Activated CD8-positive, alpha-beta memory T cell treated with anti-CD3 and anti-CD28 coated beads for 36 hours (primary cell): Measurements from ENCODE around the gene FIBP. TPM values are rescaled to one million over a fixed set of nuclear protein-coding genes. Genes with fewer than 3 reads are reported as not detected.

Experiments used
- CTCF ChIA-PET: fragments of 350-600 bp; sonication (Branson Sonifier 250); formaldehyde crosslinking; loops from one replicate; lab custom pipeline; 2021; ENCODE audit warnings: antibody characterized with exemption; lab: Charles Lee
- POLR2A ChIA-PET: fragments of 350-600 bp; sonication (Branson Sonifier 250); formaldehyde crosslinking; loops from one replicate; lab custom pipeline; 2021; ENCODE audit warnings: antibody characterized with exemption; lab: Charles Lee
- total RNA-seq, 2 experiments: library from RNA; stranded (reverse); gene quantifications; one replicate each; pipeline ENCODE4 v1.2.3, GENCODE V29; 2021

The FIBP gene
- total RNA-seq, 2 experiments from 2014 or later: 119 to 132 TPM

DNA sequence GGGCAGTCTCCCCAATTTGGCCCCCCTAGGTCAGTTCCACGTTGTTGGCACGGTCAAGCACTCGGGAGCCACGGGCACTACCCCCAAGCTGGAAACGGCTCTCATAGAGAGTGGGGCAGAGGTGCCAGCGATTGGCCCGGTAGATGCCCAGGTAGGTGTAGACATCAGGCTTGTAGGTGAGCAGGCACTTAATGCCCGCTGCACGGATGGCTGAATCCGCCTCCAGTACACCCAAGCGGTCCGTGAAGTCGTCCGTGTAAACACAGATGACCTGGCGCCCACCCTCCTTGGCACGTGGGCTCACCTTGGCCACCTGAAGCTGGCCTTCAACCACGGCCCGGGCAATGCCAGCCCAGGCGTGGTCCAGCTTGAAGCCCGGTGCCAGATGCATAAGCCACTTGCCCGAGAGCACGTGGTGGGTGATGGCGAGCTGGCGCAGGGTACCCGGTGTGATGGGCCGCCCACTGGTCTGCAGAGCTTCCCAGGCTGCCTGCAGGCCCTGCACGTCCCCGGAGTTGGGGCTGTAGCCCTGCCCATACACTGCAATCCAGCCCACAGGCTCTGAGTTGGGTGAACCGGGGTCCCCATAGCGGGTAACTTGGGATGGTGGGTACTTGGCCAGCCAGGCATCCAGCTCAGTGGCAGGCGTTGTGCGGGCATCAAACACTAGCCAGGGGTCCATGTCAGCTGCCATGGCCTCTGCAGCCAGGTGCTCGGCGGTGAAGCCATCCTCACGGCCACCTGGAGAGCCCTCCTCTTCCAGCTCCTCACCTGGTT lies 29.4 kb upstream of the FIBP start:
- ChIA-PET POLR2A (interaction anchor here (0.6 to 1.4 kb wide), 6 partner anchors 9 to 44 kb away, joined by 3 to 11 read pairs (median 4); partner anchors contain the start of genes FIBP, FOSL1 and SART1), CTCF (interaction anchor here (0.9 to 1.8 kb wide), 5 partner anchors 16 to 100 kb away, joined by 3 to 13 read pairs (median 4); partner anchors contain the start of genes CCDC85B and FIBP)

DNA sequence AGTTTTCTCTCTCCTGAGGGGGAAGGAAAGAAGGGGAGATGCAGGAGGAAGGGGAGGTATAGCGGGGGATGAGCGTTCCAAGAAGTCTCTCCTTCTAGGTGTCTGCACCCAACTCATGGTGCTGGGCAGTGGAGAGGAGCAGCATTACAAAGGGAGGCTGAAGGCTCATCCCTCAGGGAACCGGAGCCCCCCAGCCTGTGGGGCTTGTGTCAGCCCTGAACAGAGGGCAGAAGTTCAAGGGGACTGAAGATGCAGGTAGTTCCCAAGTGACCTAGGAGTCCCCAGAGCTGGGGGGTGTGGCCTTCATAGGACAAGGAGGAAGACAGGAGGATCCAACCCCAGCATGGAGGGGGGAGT lies 28.8 kb upstream of the FIBP start:
- ChIA-PET POLR2A (interaction anchor here (1.0 to 1.4 kb wide), 3 partner anchors 17 to 28 kb away, joined by 3 to 11 read pairs (median 4); partner anchors contain the start of genes FIBP and FOSL1), CTCF (interaction anchor here (1.2 to 1.8 kb wide), 3 partner anchors 28 to 100 kb away, joined by 3 to 13 read pairs (median 4); partner anchors contain the start of genes CCDC85B and FIBP)

DNA sequence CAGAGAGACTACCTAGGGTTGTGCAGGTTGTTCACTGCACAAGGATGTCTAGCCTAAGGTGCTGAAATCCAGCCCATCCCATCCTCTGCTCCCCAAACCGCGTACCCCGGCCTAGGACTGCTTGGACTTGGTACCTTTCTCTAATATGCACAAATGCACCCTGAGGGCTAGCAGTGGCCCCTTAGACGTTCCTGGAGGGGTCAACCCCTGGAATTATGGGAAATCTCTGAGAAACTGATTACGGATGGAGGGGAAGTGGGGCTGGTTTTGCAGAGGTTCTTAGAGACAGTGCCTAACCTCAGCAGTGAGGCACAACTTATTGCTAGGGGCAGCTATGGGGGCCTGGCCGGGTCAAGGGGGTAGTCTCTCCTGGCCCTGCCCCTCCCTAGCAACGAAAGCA lies 28.1 kb upstream of the FIBP start:
- ChIA-PET POLR2A (no interaction called here), CTCF (no interaction called here)

DNA sequence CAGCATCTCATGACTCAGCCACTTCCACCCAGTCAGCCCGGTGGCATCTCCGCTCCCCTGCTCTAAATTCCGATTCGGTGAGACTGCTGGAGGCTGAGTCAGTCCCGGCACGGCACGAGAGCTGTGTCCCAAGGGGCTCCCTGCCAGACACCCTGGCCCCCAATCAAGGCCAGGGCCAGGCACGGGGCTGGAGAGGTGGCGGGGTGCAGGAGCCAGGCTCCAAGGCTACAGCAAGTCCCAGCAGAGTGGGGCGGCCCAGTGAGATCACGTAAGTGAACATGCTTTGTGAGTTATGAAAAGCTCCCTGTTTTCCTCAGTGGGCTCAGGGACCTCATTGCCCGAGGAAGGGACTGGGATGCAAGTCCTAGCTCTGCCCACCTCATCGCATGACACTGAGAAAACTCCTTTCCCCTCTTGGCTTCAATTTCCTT lies 27.6 kb upstream of the FIBP start:
- ChIA-PET POLR2A (no interaction called here), CTCF (no interaction called here)

DNA sequence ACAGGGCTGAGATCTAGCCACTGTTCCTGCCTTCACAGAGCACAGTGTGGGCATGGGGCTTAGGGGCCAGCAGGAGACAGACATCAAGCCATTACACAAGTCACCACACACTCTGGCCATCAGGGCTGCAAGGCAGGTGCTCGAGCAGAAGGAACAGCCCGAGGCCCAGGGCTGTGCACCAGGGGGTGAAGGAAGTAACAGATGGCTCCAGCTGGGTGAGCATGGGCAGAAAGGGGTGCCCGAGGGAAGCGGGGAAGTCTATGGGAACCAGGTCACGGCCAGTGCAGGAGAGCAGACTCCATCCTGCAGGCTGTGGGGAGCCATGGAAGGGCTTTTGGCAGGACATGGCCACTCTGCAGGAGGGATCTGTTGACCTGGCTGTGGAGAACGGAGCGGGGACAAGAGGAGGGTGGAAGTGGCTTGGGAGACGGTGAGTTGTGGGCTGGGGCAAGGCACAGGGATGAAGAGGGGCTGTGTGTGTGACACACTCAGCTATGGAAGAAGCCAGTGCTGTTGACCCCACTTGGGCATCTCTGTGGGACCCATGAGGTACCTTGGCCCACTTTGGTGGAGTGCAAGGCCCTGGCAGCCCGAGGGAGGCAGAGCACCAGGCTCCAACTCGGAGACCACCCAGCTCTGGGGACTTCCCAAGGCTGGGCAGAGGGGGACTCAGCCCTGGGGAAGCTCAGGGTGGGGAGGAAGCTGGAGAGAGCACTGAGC lies 27.0 kb upstream of the FIBP start:
- CTCF ChIA-PET: interaction anchor here (0.9 kb wide), 1 partner anchor 27 kb away, joined by 6 read pairs; the partner anchor contains the start of gene FIBP

DNA sequence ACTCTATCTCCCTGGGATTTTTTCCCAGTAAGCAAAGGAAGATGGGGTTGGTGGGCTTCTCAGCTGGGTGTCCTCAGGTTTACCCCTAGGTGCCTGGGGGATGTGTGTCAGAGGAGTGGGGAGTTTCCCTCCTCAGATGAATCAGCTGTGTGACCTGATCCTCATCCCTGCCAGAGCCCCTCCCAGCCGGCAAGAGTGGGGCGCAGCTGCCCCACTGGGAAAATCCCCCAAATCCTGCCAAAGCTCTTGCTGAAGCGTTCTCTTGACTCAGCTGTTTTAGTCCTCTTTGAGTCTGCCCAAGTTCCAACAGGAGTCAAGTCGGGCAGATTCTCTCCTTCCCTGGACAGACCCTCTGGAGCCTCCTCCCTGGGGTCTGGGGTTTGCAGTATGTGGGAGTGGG lies 24.6 kb upstream of the FIBP start:
- POLR2A ChIA-PET: interaction anchor here (1.1 kb wide), 1 partner anchor 12 kb away, joined by 4 read pairs; the partner anchor contains the start of gene FOSL1
- CTCF ChIA-PET: interaction anchor here (1.9 kb wide), 1 partner anchor 28 kb away, joined by 6 read pairs; no protein-coding TSS in a partner anchor

More for the DNA sequence above, 27.0 kb upstream of the FIBP start:
- POLR2A ChIA-PET: no interaction called here

DNA sequence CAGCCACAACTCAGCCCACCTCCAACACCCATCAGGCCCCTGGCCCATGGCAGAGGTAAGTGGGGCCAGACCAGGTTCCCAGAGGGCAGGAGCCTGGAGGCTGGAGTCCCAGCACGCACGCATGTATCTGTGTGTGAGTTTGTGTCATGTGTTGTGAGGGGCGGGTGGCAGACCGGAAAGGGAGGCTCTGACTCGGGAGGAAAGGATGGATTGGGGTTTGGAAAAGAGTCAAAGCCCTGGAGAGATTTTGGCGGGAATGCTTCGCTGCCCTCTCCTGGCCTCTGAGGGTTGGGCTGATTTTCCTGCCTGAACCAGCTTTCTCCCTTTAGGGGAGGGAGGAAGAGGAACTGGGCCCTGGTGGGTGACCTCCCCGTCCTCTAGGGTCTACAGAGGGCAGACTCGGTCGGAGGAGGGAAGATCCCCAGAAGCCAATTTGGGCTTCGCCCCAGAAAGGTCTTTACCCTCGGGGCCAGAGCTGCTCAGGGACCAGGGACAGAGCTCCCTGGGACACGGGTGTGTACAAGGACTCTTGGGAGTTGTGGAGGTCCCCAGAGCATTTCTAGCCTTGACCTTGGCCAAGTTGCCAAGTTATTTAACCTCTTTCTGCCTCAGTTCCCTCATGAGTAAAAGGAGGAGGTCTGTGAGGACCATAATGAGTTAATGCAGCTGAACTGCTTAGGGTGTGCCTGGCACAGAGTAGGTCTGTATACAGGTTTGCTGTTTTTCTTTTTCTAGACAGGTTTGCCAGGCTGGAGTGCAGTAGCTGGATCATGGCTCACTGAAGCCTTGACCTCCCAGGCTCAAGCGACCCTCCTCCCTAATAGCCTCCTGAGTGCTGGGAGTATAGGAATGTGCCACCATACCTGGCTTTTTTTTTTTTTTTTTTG lies 23.7 kb upstream of the FIBP start:
- POLR2A ChIA-PET: interaction anchor here (1.1 kb wide), 1 partner anchor 11 kb away, joined by 4 read pairs; the partner anchor contains the start of gene FOSL1
- CTCF ChIA-PET: interaction anchor here (0.7 to 1.9 kb wide), 3 partner anchors 10 to 34 kb away, joined by 3 to 6 read pairs (median 6); no protein-coding TSS in a partner anchor

DNA sequence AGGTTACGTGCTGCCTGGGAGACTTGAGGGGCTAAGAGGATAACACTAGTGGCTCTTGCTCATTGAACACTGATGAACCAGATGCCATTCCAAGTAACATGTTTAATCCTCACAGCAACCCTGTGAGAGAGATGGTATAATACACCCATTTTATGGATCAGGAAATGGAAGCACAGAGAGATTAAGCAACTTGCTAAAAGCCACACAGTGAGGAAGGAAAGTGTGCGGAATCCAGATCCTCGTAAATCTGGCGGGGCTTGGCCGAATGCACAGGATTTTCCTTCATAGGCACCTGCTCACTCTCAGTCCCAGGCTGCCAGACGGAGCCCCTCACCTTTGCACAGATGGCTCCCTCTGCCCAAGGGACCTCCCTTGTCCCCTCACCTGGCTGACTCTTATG lies 19.6 kb upstream of the FIBP start:
- CTCF ChIA-PET: no interaction called here

DNA sequence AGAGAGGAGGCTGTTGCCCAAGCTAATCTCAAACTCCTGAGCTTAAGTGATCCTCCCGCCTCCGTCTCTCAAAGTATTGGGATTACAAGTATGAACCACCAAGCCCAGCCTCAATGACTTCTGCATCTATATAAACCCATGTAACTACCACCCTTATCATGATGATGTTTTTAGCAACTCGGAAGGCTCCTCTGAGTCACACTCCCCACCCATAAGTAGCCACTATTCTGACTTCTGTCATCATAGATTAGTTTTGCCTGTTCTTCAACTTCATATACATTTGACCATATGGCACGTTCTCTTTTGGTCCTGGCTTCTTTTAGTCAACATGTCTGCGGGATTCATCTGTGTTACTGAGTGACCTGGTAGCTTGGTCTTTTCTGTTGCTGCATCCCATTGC lies 18.3 kb upstream of the FIBP start:
- CTCF ChIA-PET: interaction anchor here (0.9 kb wide), 1 partner anchor 18 kb away, joined by 3 read pairs; the partner anchor contains the start of gene FIBP

More for the DNA sequence above, 19.6 kb upstream of the FIBP start:
- POLR2A ChIA-PET: no interaction called here

DNA sequence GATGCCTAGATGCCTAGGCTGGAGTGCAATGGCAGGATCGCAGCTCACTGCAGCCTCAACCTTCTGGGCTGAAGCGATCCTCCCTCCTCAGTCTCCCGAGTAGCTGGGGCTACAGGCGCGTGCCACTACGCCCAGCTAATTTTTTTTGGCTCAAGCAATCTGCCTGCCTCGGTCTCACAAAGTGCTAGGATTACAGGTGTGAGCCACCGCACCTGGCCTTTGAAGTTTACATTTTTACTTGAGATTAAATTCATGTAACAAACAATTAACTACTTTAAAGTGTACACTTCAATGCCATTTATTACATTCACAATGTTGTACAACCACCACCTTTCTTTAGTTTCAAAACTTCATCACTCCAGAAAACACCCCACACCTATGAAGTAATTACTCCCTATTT lies 15.4 kb upstream of the FIBP start:
- ChIA-PET POLR2A (no interaction called here), CTCF (interaction anchor here (0.9 kb wide), 1 partner anchor 15 kb away, joined by 3 read pairs; the partner anchor contains the start of gene FIBP)

More for the DNA sequence above, 18.3 kb upstream of the FIBP start:
- POLR2A ChIA-PET: no interaction called here

DNA sequence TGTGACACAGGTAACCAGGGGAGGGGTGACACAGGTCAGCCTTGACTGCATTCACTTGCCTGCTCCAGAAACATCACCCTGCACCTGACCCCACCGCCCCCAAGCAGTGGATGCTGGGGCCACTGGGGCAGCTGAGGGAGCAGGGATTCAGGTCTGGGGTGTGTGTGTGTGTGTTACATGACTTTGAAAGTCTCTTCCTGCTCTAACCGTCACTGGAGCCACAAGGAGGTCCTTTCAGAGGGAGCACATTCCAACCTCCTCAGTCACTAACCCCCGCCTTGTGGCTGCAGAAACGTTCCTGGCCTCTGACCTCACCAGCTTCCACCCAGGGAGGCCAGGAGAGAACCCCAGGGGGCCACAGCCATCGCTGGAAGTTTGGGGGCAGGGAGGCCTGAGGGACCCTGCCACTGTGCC lies 14.8 kb upstream of the FIBP start:
- POLR2A ChIA-PET: no interaction called here
- CTCF ChIA-PET: interaction anchor here (0.9 to 8.1 kb wide), 2 partner anchors 15 kb away, joined by 3 to 95 read pairs; partner anchors contain the start of genes CCDC85B and FIBP

DNA sequence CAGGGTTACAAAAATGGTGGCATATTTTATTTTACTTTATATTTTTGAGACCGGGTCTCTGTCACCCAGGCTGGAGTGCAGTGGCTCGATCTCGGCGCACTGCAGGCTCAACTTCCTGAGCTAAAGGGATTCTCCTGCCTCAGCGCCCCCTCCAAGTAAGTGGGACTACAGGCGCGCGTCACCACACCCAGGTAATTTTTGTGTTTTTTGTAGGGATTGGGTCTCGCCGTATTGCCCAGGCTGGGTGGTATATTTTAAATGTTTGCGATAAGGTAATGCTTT lies 12.6 kb upstream of the FIBP start:
- ChIA-PET CTCF (interaction anchor here (1.0 to 8.1 kb wide), 6 partner anchors 10 to 121 kb away, joined by 3 to 95 read pairs (median 4); partner anchors contain the start of genes C11orf68, CCDC85B and FIBP), POLR2A (interaction anchor here (0.9 to 5.4 kb wide), 8 partner anchors 11 to 102 kb away, joined by 3 to 67 read pairs (median 4); partner anchors contain the start of genes BANF1, CCDC85B, CFL1 and FIBP)

DNA sequence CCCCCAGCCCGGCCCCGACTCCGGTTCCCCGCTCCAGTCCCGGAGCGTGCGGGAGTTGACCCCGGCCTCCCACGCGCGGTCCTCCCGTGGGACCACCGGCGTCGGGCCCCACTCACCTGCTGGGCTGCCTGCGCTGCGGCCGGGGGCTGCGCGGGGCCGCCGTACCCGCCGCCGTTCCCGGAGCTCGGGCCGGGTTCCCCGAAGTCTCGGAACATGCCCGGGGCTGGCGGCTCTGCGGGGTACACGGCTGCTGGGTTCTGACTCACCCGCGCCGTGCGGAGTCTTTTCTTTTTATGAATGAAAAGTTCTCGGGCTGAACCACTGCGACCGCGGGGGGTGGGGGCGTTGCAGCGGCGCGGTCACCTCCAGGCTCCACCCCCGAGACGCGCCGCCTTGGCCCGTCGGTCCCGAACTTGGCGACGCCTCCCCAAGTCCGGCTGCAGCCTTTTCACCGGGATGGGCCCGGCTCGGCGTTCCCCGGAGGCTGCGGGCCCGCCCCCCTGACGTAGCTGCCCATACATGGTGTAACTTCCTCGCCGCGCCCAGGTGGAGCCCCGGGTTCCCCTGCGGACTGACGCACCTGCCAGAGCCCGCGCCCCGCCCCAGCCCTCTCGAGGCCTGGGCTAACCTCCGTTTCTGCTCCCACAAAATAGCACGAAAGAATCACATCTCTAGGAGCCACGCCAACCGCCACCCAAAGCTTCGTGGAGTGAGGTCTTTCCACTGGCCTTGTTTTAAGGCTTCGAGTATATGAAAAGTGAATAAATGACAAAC lies 12.0 kb upstream of the FIBP start, which contains the start of gene FOSL1:
Gene FOSL1 (minus strand): TSS at position 264 of the 774 bp plus-strand sequence. CDS start 49 bp downstream, at position 215.
- CTCF ChIA-PET: interaction anchor here (1.0 to 8.1 kb wide), 5 partner anchors 13 to 120 kb away, joined by 3 to 95 read pairs (median 4); partner anchors contain the start of genes C11orf68, CCDC85B and FIBP
- POLR2A ChIA-PET: interaction anchor here (0.9 to 5.4 kb wide), 7 partner anchors 10 to 102 kb away, joined by 3 to 67 read pairs (median 4); partner anchors contain the start of genes BANF1, CCDC85B, CFL1 and FIBP

DNA sequence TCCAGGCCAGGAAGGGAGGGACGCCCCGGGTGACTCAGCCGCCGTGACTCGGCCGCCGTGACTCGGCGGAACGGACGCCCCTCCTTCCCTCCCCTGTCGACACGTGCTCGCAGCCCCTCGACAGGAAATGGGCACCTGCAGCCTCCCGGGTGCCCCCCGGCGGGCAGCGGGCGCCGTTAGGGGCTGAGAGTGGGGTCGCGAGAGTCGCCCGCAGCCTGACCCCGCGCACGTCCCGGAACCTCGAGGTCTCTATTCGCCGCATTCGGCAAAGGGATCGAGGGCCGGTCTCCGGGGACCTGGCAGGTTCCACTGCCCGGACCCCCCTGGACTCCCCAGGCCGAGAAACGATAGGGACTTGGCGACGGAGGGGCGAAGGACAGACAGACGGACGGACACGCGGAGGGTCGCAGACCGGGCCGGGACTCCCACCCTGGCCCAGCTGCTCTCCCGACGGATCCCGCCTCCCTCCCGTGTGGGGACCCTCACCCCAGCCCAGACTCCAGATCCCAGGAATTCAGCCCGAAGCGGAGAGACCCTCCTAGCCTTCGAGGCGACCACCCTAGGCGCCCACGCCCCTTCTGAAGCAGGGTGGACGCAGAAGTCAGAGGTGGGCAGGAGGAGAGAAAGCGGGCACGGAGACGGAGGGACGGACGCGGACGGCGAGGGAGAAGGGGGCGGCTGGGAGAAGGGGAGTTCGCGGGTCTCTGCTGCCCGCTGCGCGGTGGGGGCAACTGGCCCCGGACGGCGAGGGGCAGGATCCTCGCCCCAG lies 11.3 kb upstream of the FIBP start:
- POLR2A ChIA-PET: interaction anchor here (1.5 to 5.4 kb wide), 2 partner anchors 9 to 18 kb away, joined by 11 to 67 read pairs; partner anchors contain the start of genes CCDC85B and FIBP
- CTCF ChIA-PET: interaction anchor here (0.5 to 8.1 kb wide), 4 partner anchors 12 to 475 kb away, joined by 3 to 95 read pairs (median 6); partner anchors contain the start of genes CCDC85B and FIBP

DNA sequence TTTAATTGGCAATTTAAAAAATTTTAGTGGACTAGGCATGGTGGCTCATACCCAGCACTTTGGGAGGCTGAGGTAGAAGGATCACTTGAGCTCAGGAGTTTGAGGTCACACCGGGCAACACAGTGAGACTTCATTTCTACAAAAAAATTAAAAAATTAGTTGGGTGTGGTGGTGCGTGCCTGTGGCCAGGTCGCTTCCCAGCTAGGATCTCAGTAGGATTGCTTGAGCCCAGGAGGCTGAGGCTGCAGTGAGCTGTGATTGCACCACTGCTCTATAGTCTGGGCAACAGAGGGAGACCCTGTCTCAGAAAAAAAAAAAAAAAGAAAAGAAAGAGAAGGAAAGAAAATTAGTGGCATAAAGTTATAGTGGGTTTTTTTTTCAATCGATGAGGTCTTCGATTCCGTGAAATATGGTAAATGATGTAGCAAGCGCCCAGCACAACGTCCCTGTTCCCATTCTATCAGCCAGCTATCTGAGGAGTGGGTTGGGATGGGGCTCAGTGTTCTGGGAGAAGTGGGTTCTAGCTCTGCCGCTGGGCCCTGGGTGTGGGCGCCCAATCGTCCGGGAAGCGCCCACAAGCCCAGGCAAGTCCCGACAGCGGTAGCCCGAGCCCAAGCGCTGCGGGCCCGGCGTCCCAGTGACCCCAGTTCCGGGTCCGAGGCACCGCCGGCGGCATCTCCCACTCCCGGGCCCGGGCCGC lies 10.5 kb upstream of the FIBP start:
- CTCF ChIA-PET: interaction anchor here (0.5 to 8.1 kb wide), 9 partner anchors 11 to 474 kb away, joined by 3 to 95 read pairs (median 3); partner anchors contain the start of genes CCDC85B, FIBP, MUS81 and OVOL1
- POLR2A ChIA-PET: interaction anchor here (0.6 to 5.4 kb wide), 5 partner anchors 9 to 1347 kb away, joined by 3 to 67 read pairs (median 5); partner anchors contain the start of genes CCDC85B and FIBP
